HG03565 (cell line): ENCODE measurements around the gene NCKAP5.

Source experiments
- ATAC-seq: cut with Tn5 transposase; IDR thresholded peaks from one replicate; pipeline ENCODE4 v1.9.1; 2021; ENCODE audit warnings: mild to moderate bottlenecking, moderate library complexity; ENCODE audit not compliant: unreplicated experiment

Gene NCKAP5

GRCh38 chr2:133574620-133575019, 6.4 kb upstream of the NCKAP5 start:
- no peak for ATAC-seq

- no peak for ATAC-seq
Observed at GRCh38 chr2:133574186-133574585, 5.9 kb upstream of the NCKAP5 start.

- ATAC-seq = no peak
Observed at GRCh38 chr2:133573491-133574162, 5.4 kb upstream of the NCKAP5 start.

- no peak for ATAC-seq
Observed at GRCh38 chr2:133571249-133571648, 3.0 kb upstream of the NCKAP5 start.

- ATAC-seq = no peak
Observed at GRCh38 chr2:133570542-133570941, 2.3 kb upstream of the NCKAP5 start.

GRCh38 chr2:133569286-133569830, 1.1 kb upstream of the NCKAP5 start:
- no peak for ATAC-seq

- ATAC-seq = no peak
Observed at GRCh38 chr2:133568598-133568997, 335 bp upstream of the NCKAP5 start.

GRCh38 chr2:133562558-133562957, 5.7 kb downstream of the NCKAP5 start:
- ATAC-seq = no peak

- ATAC-seq = peak; percentile 69
Observed at GRCh38 chr2:133561045-133561852, 7.0 kb downstream of the NCKAP5 start.

GRCh38 chr2:133557614-133558013, 10.6 kb downstream of the NCKAP5 start:
- no peak for ATAC-seq

GRCh38 chr2:133553838-133554408, 14.3 kb downstream of the NCKAP5 start:
- ATAC-seq = no peak

GRCh38 chr2:133553251-133553650, 15.0 kb downstream of the NCKAP5 start:
- ATAC-seq = no peak

- no peak for ATAC-seq
Observed at GRCh38 chr2:133552821-133553220, 15.4 kb downstream of the NCKAP5 start.

- no peak for ATAC-seq
Observed at GRCh38 chr2:133541797-133542196, 26.5 kb downstream of the NCKAP5 start.

GRCh38 chr2:133541376-133541775, 26.9 kb downstream of the NCKAP5 start:
- no peak for ATAC-seq

- ATAC-seq = no peak
Observed at GRCh38 chr2:133532919-133533318, 35.3 kb downstream of the NCKAP5 start.

GRCh38 chr2:133531382-133531781, 36.9 kb downstream of the NCKAP5 start:
- no peak for ATAC-seq

GRCh38 chr2:133530645-133531044, 37.6 kb downstream of the NCKAP5 start:
- ATAC-seq = no peak

- no peak for ATAC-seq
Observed at GRCh38 chr2:133526530-133527300, 41.5 kb downstream of the NCKAP5 start.

- no peak for ATAC-seq
Observed at GRCh38 chr2:133525613-133526529, 42.4 kb downstream of the NCKAP5 start.
